ENCODE results near the gene HES4. TPM values are rescaled to one million over a fixed set of nuclear protein-coding genes. Genes with fewer than 3 reads are reported as not detected.

HES4 gene
- total and polyA plus RNA-seq, 2 of the 13 experiments (the other 11 are each of a cell fraction or from before 2014, with no cell fraction given): 8.8 to 10.6 TPM

- peak overlapping the region; percentile 63 to 78 (median 78) for H3K4me3 ChIP-seq (replicated peaks in 1 of 3; ENCODE audit: insufficient read depth in 1 of 3, low read depth in 2 of 3, low read length in 3 of 3)
- no peaks in the 10 kb centered on the region for H3K27me3 ChIP-seq (ENCODE audit: control insufficient read depth in 1 of 2, insufficient read depth in 2 of 2, low read length in 2 of 2)
- H3K79me2 ChIP-seq (ENCODE audit: insufficient read depth, low read length): peaks cover 15% of the 10 kb centered on the region
- BruUV-seq (replicated peaks): TSS peak; percentile 81
- WGBS (ENCODE audit: low lambda C conversion rate): 0% methylated on average over 11 of the region's 75 CpGs
- peak overlapping the region; percentile 97 for H3K27ac ChIP-seq (ENCODE audit: extremely low read length, insufficient read depth, low read length)
- intact Hi-C loops (cut with micrococcal nuclease; ENCODE audit: unreplicated experiment): loop anchor here (10.0 kb wide), 1 partner anchor 234 kb away; the partner anchor contains the start of genes B3GALT6 and SDF4
- H3K9ac ChIP-seq (ENCODE audit: insufficient read depth, low read depth, low read length): peak overlapping the region; percentile 97
- H4K20me1 ChIP-seq (ENCODE audit: insufficient read depth, low read length): peaks cover 4% of the 10 kb centered on the region; the same call in 1 of the 2 replicates
- CTCF ChIA-PET (ENCODE audit: low intra/inter-chr PET ratio, low total read pairs): interaction anchor here (1.9 kb wide), 1 partner anchor 16 kb away, joined by 5 read pairs; no protein-coding TSS in a partner anchor
- peak overlapping the region; percentile 92 for H3K4me2 ChIP-seq (ENCODE audit: low read depth, low read length)
- H2AFZ ChIP-seq (ENCODE audit: low read length): no peak overlapping the region
- no peak for FAIRE-seq
- ATAC-seq: peak; percentile 53
- peaks cover 63% of the 10 kb centered on the region for H3K4me1 ChIP-seq (ENCODE audit: insufficient read depth, low read length)
- H3K9me3 ChIP-seq (ENCODE audit: low read length): no peaks in the 10 kb centered on the region
- H3K36me3 ChIP-seq (replicated peaks in 1 of 2; ENCODE audit: control insufficient read depth in 1 of 2, insufficient read depth in 2 of 2, low read length in 2 of 2): no peaks in the 10 kb centered on the region
- POLR2A ChIA-PET: interaction anchor here (0.7 to 3.2 kb wide), 9 partner anchors 13 to 231 kb away, joined by 3 to 13 read pairs (median 4); partner anchors contain the start of genes AGRN, ISG15 and PERM1
- in situ Hi-C loops (cut with HindIII; ENCODE audit: extremely low pct_ligation_motif_present, low pct_unique_long_range_greater_than_20kb): no loop called here
- DNase-seq (ENCODE audit: low spot score): peak; percentile 55
- TF ChIP-seq FOXM1 (CRISPR knock-in tag; IDR thresholded peaks at IDR 0.05): 0 out of 2 replicates have a peak, but pooled peaks have one; percentile 49
- peak; percentile 46; the same call in 1 of the 2 replicates for TF ChIP-seq ZNF776 (CRISPR knock-in tag; IDR thresholded peaks at IDR 0.05)
- TF ChIP-seq, protein P1, sequence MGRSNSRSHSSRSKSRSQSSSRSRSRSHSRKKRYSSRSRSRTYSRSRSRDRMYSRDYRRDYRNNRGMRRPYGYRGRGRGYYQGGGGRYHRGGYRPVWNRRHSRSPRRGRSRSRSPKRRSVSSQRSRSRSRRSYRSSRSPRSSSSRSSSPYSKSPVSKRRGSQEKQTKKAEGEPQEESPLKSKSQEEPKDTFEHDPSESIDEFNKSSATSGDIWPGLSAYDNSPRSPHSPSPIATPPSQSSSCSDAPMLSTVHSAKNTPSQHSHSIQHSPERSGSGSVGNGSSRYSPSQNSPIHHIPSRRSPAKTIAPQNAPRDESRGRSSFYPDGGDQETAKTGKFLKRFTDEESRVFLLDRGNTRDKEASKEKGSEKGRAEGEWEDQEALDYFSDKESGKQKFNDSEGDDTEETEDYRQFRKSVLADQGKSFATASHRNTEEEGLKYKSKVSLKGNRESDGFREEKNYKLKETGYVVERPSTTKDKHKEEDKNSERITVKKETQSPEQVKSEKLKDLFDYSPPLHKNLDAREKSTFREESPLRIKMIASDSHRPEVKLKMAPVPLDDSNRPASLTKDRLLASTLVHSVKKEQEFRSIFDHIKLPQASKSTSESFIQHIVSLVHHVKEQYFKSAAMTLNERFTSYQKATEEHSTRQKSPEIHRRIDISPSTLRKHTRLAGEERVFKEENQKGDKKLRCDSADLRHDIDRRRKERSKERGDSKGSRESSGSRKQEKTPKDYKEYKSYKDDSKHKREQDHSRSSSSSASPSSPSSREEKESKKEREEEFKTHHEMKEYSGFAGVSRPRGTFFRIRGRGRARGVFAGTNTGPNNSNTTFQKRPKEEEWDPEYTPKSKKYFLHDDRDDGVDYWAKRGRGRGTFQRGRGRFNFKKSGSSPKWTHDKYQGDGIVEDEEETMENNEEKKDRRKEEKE (IDR thresholded peaks at IDR 0.05): no peak
- TF ChIP-seq ZBTB46 (CRISPR knock-in tag; IDR thresholded peaks at IDR 0.05; ENCODE audit: borderline replicate concordance): peak; percentile 70; the same call in 1 of the 2 replicates
- peak; percentile 32; the same call in 1 of the 2 replicates for TF ChIP-seq HOXA9 (CRISPR knock-in tag; IDR thresholded peaks at IDR 0.05; ENCODE audit: borderline replicate concordance)
- TF ChIP-seq RARG (CRISPR knock-in tag; IDR thresholded peaks at IDR 0.05; ENCODE audit: low read depth): no peak; the same call in 1 of the 2 replicates
- TF ChIP-seq ZNF746 (CRISPR knock-in tag; IDR thresholded peaks at IDR 0.05): peak; percentile 56; the same call in 1 of the 2 replicates
- peak; percentile 70; the same call in 1 of the 2 replicates for TF ChIP-seq NRL (CRISPR knock-in tag; IDR thresholded peaks at IDR 0.05; ENCODE audit: borderline replicate concordance)
- peak; percentile 58; the same call in 1 of the 2 replicates for TF ChIP-seq ZNF331 (CRISPR knock-in tag; IDR thresholded peaks at IDR 0.05)
- TF ChIP-seq RBM22 (optimal IDR thresholded peaks at IDR 0.05; ENCODE audit: low read length): peak; percentile 85
- no peak for TF ChIP-seq HNRNPUL1 (IDR thresholded peaks at IDR 0.05; ENCODE audit: low read depth, low read length)
- 0 out of 2 replicates have a peak, but pooled peaks have one; percentile 53 for TF ChIP-seq AKNA (CRISPR knock-in tag; IDR thresholded peaks at IDR 0.05; ENCODE audit: borderline replicate concordance)
- 0 out of 2 replicates have a peak, but pooled peaks have one; percentile 35 for TF ChIP-seq ZFAT (CRISPR knock-in tag; conservative IDR thresholded peaks at IDR 0.05)
These were observed 610 bp upstream of the HES4 start for GRCh38 chr1:1000357-1001056.

Measured in HepG2 (cell line).